ENCODE data around the gene MYH7B. TPM values are rescaled to one million over a fixed set of nuclear protein-coding genes. Genes with fewer than 3 reads are reported as not detected.

Gene MYH7B
- total RNA-seq, 1 experiment from 2014 or later = 0.10 TPM

Other genes starting within 250 kb of the MYH7B start
- 3.7 and 5.4 TPM in 2 replicates for gene NCOA6, start 130.2 kb upstream of the MYH7B start, total RNA-seq (2014; rRNA removed; shearing (Covaris generic))
- 3.8 and 6.1 TPM in 2 replicates for gene GGT7, start 83.0 kb upstream of the MYH7B start, total RNA-seq (2014; rRNA removed; shearing (Covaris generic))
- gene ACSS2, start 79.3 kb upstream of the MYH7B start, total RNA-seq (2014; rRNA removed; shearing (Covaris generic)) = 14.6 and 21.9 TPM in 2 replicates
- gene GSS, start 62 bp upstream of the MYH7B start, total RNA-seq (2014; rRNA removed; shearing (Covaris generic)) = 72.2 and 75.2 TPM in 2 replicates
- gene TRPC4AP, start 136.9 kb downstream of the MYH7B start, total RNA-seq (2014; rRNA removed; shearing (Covaris generic)) = 63.8 and 65.8 TPM in 2 replicates
- gene EDEM2, start 191.5 kb downstream of the MYH7B start, total RNA-seq (2014; rRNA removed; shearing (Covaris generic)) = 26.8 and 36.8 TPM in 2 replicates
- gene PROCR, start 216.2 kb downstream of the MYH7B start, total RNA-seq (2014; rRNA removed; shearing (Covaris generic)) = 64.9 and 89.6 TPM in 2 replicates